HG02938 (cell line): Measurements from ENCODE around the gene KCNJ1.

ENCODE experiments used
- ATAC-seq: cut with Tn5 transposase; IDR thresholded peaks from one replicate; pipeline ENCODE4 v1.9.1; 2021; ENCODE audit warnings: mild to moderate bottlenecking, moderate library complexity; ENCODE audit not compliant: unreplicated experiment

Gene KCNJ1

DNA sequence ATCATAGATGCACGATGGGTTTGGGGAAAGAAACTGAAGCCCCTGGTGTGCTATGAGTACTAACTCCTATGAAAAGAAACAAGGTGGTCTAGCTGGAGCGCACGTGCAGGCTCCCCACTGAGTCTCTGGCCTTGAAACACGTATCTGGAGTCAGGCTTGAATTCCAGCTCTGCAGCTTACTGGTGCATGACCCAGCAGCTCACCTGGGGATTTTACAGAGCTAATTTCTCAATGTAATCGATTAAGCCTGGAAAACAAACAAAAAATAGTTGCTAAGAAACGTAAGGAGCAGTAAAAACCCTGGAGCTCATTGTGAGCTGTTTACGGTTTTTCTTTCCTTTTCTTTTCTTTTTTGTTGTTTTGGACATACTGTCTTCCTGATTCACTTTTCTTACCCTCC lies 12.3 kb downstream of the KCNJ1 start:
- no peak for ATAC-seq

GRCh38 chr11:128853559-128853958 lies 13.5 kb downstream of the KCNJ1 start:
- ATAC-seq = no peak

DNA sequence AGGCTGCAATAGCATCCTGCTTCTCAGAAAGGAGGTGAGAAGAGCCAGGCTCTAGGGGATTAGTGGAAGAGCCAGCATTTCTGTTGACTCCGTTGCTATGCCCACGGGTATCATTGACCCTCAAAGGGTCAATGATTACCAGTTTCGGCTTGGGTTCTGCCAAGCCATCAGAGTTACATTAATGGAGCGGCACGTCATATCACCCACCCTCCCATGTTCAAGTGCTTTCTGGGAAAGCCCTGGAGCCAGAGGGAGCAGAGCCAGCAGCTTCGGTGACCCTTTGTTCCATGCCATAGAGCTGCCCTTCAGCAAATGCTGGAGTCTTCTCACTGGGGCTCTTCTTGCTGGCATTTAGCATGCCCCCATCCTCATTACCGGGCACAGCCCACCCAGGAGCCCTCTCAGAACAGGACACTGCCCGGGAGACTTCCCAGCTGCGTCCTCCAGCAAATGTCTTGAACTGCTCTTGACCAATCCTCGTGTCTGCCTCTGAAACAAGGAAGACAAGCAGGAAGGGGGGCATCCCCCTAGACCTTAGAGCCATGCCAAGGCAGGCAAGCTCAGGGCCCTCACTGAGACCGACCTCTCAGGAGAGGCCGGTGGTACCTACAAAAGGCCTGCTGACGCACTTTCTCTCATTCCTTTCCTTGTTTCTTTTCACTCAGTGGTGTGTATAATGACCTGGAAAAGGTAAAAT lies 14.6 kb downstream of the KCNJ1 start:
- ATAC-seq = no peak

DNA sequence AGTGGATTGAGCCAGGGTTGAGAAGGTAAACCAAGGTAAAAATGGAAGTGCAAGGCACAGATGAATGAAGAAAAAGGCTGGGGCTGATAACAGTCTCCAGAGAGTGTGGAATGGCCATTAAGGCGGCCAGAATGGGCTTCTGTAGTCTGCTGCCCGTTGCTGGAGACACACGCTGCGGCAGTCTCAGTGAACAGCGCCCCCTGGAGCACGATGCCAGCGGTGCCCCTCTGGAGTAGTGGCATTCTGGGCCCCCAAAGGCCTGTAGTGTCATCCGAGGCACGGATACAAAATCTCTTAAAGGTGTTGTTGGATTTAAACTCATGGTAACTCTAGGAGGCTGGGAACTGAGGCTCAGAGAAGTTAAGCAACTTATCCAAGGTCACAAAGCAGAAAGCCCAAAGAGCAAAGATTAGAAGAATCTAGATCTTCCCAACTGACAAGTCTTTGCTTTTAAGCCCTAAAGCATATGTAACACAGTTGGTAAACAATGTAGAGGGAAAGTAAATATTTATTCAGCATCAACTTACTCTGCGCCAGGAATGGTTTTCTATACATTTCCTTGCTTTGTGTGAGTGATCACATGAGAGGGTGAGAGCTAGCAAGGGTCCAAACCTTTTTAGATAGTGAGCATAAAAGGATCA lies 18.2 kb downstream of the KCNJ1 start:
- ATAC-seq = peak; percentile 77

- no peak for ATAC-seq
These were observed 20.1 kb downstream of the KCNJ1 start for GRCh38 chr11:128846985-128847384.

- ATAC-seq = no peak
These were observed 21.7 kb downstream of the KCNJ1 start for GRCh38 chr11:128845334-128845780.

DNA sequence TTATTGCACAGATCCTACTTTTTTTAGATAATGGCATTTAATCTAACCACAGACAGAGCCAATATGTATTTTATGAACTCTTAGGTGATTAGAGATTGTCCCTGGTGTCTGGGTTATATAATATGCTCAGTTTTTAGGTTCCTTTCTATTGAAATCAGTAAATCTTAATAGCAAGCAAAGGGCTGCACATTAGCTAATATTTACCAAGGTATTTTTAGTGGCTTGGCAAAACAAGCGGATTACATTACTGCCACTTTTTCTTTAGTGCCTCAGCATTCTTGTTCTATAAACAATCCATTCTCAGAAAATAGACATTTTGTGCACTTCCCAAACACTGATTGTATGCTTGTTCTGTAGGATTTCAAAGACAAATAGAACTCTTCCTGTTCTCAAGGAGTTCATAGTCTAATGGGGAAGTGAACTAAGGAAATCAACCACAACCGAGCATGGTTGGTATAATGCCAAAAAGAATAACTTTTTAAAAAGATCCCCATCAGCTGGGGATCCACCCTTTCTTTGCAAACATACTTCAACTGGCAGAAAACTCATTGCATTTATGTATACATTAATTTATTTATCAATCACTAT lies 23.8 kb downstream of the KCNJ1 start:
- ATAC-seq = no peak

DNA sequence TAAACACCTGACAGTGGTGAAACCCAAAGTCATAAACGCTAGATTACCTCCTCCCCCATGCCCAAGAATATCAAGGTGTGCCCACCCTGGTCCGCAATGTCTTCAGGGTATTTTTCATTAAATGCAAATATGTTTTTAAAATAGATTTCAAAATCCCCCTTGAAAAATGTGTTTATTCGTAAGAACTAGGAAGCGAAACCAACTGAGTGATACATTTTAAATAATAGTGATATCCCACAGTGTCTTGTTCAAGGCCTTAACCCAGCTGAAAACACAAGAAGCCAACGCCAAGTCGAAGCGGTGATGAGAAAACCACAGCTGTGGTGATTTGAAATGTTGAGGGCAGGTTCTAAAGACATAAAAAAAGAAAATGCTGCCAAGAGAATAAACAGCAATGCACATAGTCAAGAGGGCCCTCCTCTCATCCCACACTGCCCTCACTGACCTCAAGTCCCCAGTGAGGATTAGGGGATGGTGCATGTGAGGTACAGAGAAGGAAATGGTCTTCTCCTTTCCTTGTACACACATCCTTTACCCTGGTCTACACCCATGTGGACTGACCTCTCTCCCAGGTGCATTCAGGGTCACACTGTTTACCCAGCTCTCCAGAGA lies 25.5 kb downstream of the KCNJ1 start:
- ATAC-seq = peak; percentile 60

GRCh38 chr11:128840783-128841182 lies 26.3 kb downstream of the KCNJ1 start:
- no peak for ATAC-seq

DNA sequence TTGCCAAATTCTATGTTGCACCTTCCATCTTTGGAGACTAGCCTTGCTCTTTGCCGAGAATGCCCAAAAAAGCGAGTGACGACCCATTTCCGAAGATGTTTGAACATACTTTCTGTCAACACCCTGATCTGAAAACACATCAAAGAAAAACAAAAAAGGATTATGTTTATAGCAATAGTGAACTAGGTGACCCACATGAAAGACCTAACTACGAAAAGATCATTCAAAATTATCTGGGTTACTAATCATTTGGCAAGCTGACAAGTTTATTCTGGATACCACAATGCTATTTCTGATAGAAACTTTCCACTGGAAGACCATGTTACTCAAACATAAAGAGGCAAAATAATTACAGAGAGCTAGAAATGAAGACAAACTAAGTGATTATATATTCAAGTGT lies 27.0 kb downstream of the KCNJ1 start:
- ATAC-seq = no peak

DNA sequence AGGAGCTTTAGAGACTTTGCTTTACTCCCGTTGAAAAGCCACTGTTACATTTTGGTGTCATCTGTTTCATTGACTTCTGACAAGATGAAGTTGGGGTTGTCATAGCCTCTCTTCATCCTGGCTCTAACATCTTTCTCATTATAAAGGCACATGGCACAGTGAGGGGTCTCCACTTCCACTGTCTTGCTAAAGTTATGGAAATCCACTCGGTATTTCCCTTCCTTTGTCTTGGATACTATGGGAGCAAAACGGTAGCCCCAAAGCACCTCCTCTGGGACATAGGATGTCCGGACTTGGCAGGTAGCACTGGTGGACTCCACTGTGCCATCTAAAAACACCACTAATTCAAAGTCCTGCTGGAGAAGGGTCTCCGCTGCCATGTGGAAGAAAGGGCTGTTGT lies 28.0 kb downstream of the KCNJ1 start:
- ATAC-seq = no peak

GRCh38 chr11:128837627-128838026 lies 29.5 kb downstream of the KCNJ1 start:
- ATAC-seq = no peak

DNA sequence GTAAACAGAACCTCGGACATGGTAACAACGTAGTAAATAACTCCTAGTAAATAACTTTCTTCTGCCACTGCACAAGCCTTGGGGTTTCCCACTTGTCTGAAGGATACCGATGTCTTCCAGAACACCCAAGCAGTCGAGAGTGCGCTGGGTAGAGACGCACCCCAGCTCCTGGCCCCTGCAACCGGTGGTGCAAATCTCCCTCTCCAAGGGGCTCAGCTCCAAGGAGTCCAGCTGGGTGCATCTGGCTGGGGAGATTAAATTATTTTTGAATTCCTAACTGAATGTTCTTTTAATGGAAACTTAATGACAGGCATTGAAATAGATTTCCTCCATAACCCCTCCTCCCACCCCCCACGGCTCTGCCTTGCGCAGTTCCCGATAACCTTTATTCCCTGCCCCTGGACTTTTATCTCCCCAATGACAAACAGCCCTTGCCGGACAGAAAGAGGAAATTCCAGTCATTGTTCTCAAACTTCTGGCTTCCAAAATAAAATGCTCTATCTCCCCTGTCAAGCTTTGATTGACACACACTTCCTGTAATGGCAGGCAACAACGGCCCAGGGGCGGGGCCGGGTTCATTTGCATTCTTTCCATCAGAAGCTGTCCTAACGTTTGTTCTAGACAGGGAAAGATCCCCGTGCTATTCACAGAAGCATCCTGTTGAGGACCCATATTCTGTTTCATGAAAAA lies 31.2 kb downstream of the KCNJ1 start:
- ATAC-seq = no peak

- ATAC-seq = no peak
These were observed 32.9 kb downstream of the KCNJ1 start for GRCh38 chr11:128834157-128834556.

DNA sequence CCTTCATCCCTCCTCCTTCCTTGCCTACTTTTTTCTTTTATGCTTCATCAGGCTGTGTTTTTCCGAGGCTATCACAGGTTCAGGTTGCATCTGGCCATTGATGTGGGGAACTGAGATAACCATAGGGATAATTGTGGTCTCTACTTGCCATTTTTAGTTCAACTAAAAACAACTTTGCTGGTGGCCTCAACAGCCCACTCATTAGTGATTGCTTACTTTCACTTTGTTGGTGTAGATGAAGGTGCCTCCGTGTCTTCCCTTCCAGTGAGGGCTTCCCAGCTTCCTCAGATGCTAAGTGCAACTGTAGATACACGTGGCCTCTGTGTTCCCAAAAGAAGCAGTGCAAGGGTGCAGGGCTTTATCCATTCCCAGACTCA lies 35.0 kb downstream of the KCNJ1 start:
- ATAC-seq = peak; percentile 38

- peak; percentile 75 for ATAC-seq
These were observed 35.6 kb downstream of the KCNJ1 start for GRCh38 chr11:128831174-128832120.

- ATAC-seq = peak; percentile 30
These were observed 36.6 kb downstream of the KCNJ1 start for GRCh38 chr11:128830290-128831173.

- ATAC-seq = no peak
These were observed 38.7 kb downstream of the KCNJ1 start for GRCh38 chr11:128828350-128828749.

- ATAC-seq = no peak
These were observed 39.8 kb downstream of the KCNJ1 start for GRCh38 chr11:128827191-128827893.
